Right lobe of liver (tissue), 6 donors: Measurements from ENCODE around the gene LRRC53. TPM values are rescaled to one million over a fixed set of nuclear protein-coding genes. Genes with fewer than 3 reads are reported as not detected.

Experiments used
- ATAC-seq, 4 donors: fragments of 200-7000 bp; cut with Tn5 transposase; one replicate each; pipeline ENCODE4 v1.9.1; 2020; ENCODE audit warnings: mild to moderate bottlenecking in 4 of 4, moderate library complexity in 4 of 4
- DNase-seq, 3 donors: peaks; one replicate each; pipeline ENCODE4 v3.0.0-alpha.2; 2020
- H3K27ac ChIP-seq, 3 donors: fragments of 200-600 bp; one replicate each; pipeline ENCODE4 v1.8.0; 2022
- H3K27me3 ChIP-seq, 2 donors: fragments of 200-600 bp; one replicate each; pipeline ENCODE4 v1.8.0; 2022
- H3K36me3 ChIP-seq, 4 donors: fragments of 200-600 bp; sonication (generic) in 1 of 4; one replicate each; pipeline versions ENCODE4 v1.5.1 to v1.8.0; 2017 to 2022; ENCODE audit warnings: control low read depth in 1 of 4
- H3K4me1 ChIP-seq, 4 donors: fragments of 200-600 bp; sonication (generic) in 1 of 4; one replicate each; pipeline versions ENCODE4 v1.5.1 to v1.8.0; 2017 to 2022; ENCODE audit warnings: control low read depth in 1 of 4
- H3K4me3 ChIP-seq, 3 donors: fragments of 200-600 bp; one replicate each; pipeline ENCODE4 v1.8.0; 2022
- H3K9me3 ChIP-seq, 4 donors: fragments of 200-600 bp; sonication (generic) in 1 of 4; one replicate each; pipeline versions ENCODE4 v1.5.1 to v1.8.0; 2017 to 2022; ENCODE audit warnings: control low read depth in 1 of 4
- CTCF ChIP-seq, 4 donors: fragments of 200-600 bp in 3 of 4; fragments of 450-650 bp in 1 of 4; IDR thresholded peaks; one replicate each; pipeline versions ENCODE4 v1.5.1 to v1.8.0; 2016 to 2022; ENCODE audit warnings: antibody characterized with exemption in 4 of 4, mild to moderate bottlenecking in 2 of 4
- POLR2A ChIP-seq: fragments of 450-650 bp; IDR thresholded peaks from one replicate; pipeline ENCODE4 v1.6.1; 2017; ENCODE audit warnings: antibody characterized with exemption, mild to moderate bottlenecking
- WGBS: methylation state at CpG from one replicate; pipeline ENCODE4 v1.1.6; 2018; ENCODE audit warnings: low coverage, low lambda C conversion rate; ENCODE audit not compliant: insufficient coverage; ENCODE audit errors: missing lambda C conversion rate; 5-methylcytosine and 5-hydroxymethylcytosine counted together
- intact Hi-C, 2 donors: fragments of 100-400 bp; cut with DNase I; formaldehyde crosslinking; loops; one replicate each; pipeline versions ENCODE4 v1.11.2 to v1.14.1; 2022
- total RNA-seq, 6 experiments: library from RNA; depleted of rRNA in 2 of 6; stranded (reverse); fragments of >200 nt in 2 of 6; fragmentation: NEBNext Ultra II Directional in 3 of 6; extraction: Animal tissue kit (Norgen Biotek cat#: 25700) in 3 of 6; gene quantifications; one replicate each; pipeline versions ENCODE4 v1.1.0 to v1.2.4, GENCODE V29; 2016 to 2023
- donor health status: DM: no; HTN: yes; CAD: no.
- donor health status: DM: no; HTN: no; CAD: no.
- donor health status: DM: no; HTN: no; CAD: no.
- donor health status: DM: no; HTN: yes; CAD: no.
- donor health status: DM: no; HTN: yes; CAD: no.

LRRC53 gene
- total RNA-seq, 6 experiments from 2014 or later = not detected

DNA sequence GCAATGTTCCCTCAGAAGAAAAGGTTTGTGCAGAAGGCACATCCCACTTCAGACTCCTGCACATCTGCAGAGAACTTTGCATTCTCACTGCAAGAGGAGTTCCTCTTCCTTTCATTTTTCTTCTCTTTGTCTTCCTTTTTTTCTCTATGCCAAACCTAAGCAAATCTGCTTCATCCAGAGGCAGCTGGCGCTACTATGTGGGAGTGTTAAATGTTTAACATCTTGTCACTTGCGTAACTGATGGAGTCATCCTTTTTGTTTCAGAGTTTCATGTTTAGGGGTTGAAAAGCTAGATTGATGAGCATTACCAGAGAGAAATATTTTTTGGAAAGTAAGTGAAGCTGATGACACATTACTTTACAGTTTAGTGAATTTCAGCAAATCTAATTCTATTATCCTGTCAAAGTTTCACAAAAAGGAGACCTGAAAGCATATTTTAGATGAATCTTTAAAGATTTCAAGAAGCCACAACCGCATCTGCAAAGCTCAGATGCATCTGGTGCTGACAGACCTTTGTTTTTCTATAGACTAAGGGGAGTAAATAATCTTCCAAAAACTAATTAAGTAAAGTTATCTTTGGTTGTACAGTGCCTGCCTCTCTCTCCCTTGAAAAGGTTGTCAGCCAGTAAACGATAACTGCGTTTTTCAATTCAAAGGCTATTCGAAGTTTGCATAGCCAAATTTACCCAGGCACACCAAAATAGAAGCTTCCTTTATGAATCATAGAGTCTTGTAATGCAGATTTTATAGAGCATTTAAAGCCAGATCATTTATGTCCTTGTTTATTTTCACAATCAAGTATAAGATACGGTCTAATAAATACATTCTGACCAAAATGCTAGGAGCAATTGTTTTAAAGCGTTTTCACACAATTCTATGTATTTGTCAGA lies 1.2 kb upstream of the LRRC53 start:
- DNase-seq (no peak), ATAC-seq (peak in 1 of 4 donors; percentile 34)
- H3K4me1 ChIP-seq = no peaks in the 10 kb centered on the region
- no peaks in the 10 kb centered on the region for H3K27me3 ChIP-seq
- no peak overlapping the region for H3K4me3 ChIP-seq
- H3K9me3 ChIP-seq = no peaks in the 10 kb centered on the region
- H3K36me3 ChIP-seq = no peaks in the 10 kb centered on the region
- no peak for TF ChIP-seq CTCF (IDR thresholded peaks at IDR 0.05)
- TF ChIP-seq POLR2A = no peak
- H3K27ac ChIP-seq = no peak overlapping the region
- WGBS = 49% methylated on average over 8 of the region's 8 CpGs
- intact Hi-C loops = no loop called here

DNA sequence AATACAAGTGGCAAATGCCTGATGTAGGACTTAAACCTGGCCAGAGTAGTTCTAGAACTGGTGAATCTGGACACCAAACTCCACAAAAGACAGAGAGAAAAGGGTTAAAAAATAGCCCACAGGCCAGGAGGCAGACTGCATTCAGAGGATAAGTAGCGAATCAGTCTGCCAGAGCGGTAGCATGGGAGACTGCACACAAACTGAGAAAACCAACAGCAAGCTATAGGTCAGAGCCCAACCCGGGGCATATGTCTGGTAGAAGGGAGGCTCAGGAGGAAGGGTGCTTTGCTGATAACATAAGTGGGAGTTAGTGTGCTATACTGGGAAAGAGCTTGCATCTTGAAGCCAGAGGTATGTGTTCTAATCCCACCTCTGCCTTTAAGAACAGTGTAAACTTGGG lies 4.0 kb downstream of the LRRC53 start:
- 18% methylated on average over 3 of the region's 3 CpGs for WGBS
- DNase-seq = no peak
- H3K9me3 ChIP-seq = no peaks in the 10 kb centered on the region
- TF ChIP-seq POLR2A (no peak), CTCF (IDR thresholded peaks at IDR 0.05) (no peak)
- H3K27me3 ChIP-seq = no peaks in the 10 kb centered on the region
- H3K36me3 ChIP-seq = no peaks in the 10 kb centered on the region
- no peak overlapping the region for H3K4me3 ChIP-seq
- no peak for ATAC-seq
- intact Hi-C loops = no loop called here
- H3K4me1 ChIP-seq = no peaks in the 10 kb centered on the region
- H3K27ac ChIP-seq = no peak overlapping the region

DNA sequence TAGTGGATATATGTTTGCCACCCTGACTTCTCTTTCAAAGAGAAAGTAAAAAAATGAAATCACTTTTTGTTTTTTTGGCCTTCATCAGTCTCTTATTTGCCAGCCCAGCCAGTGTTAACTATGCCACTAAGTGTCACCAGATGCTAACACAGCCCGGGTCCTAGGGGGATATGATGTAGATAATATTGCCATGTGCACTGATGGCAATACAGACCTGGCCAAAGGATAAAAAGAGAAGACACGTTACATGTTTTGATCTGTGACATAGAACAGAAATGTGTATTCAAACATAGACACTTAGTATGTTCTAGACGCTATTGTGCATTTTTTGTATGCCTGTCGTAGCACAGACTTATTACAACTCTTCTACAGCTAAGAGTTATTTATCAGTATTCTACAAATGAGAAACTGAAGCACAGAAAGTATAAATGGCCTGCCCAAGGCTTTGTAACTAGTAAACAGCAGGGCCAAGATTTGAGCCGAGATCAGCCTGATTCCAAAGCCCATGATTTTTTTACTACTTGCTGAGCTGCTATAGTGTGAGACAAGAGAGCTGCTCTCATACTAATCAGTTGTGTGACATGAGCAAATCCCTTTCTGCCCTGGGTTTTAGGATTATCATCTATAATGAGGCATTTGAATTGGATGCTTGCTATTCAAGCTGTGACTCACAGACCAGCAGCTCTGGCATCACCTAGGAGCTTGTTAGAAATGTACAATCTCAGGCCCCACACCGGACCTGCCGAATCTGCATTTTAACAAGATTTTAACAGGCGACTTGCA lies 6.3 kb downstream of the LRRC53 start:
- TF ChIP-seq POLR2A (no peak), CTCF (IDR thresholded peaks at IDR 0.05) (no peak)
- 54% methylated on average over 7 of the region's 8 CpGs for WGBS
- ATAC-seq = no peak
- Histone ChIP-seq H3K4me3 (no peak overlapping the region), H3K27me3 (no peaks in the 10 kb centered on the region), H3K9me3 (no peaks in the 10 kb centered on the region), H3K27ac (no peak overlapping the region), H3K4me1 (no peaks in the 10 kb centered on the region), H3K36me3 (no peaks in the 10 kb centered on the region)
- no peak for DNase-seq
- intact Hi-C loops = no loop called here

- intact Hi-C loops = no loop called here
- H3K4me1 ChIP-seq = no peaks in the 10 kb centered on the region
- TF ChIP-seq CTCF (IDR thresholded peaks at IDR 0.05) = no peak
- no peak for TF ChIP-seq POLR2A
- DNase-seq (no peak), ATAC-seq (no peak)
- no peak overlapping the region for H3K27ac ChIP-seq
- no peaks in the 10 kb centered on the region for H3K27me3 ChIP-seq
- H3K36me3 ChIP-seq = no peaks in the 10 kb centered on the region
- WGBS = 62% methylated on average over 11 of the region's 11 CpGs
- no peaks in the 10 kb centered on the region for H3K9me3 ChIP-seq
- no peak overlapping the region for H3K4me3 ChIP-seq
These were observed 7.4 kb downstream of the LRRC53 start for GRCh38 chr1:74504933-74505512.
